ENCODE results near the gene ARPC1A.

Gene ARPC1A

GRCh38 chr7:99293167-99293566 is 32.5 kb upstream of the ARPC1A start:
- no peak overlapping the region for H3K4me3 ChIP-seq (ENCODE audit: low read depth, low read length)
- TF ChIP-seq CTCF (IDR thresholded peaks at IDR 0.05; ENCODE audit: low read depth, low read length), result no peak

GRCh38 chr7:99293650-99294049 is 32.0 kb upstream of the ARPC1A start:
- no peak overlapping the region for H3K4me3 ChIP-seq (ENCODE audit: low read depth, low read length)
- no peak for TF ChIP-seq CTCF (IDR thresholded peaks at IDR 0.05; ENCODE audit: low read depth, low read length)

GRCh38 chr7:99296471-99296870 is 29.2 kb upstream of the ARPC1A start:
- TF ChIP-seq CTCF (IDR thresholded peaks at IDR 0.05; ENCODE audit: low read depth, low read length), result no peak
- H3K4me3 ChIP-seq (ENCODE audit: low read depth, low read length), result no peak overlapping the region

- TF ChIP-seq CTCF (IDR thresholded peaks at IDR 0.05; ENCODE audit: low read depth, low read length), result no peak
- no peak overlapping the region for H3K4me3 ChIP-seq (ENCODE audit: low read depth, low read length)
Measured at GRCh38 chr7:99301496-99301895, 24.2 kb upstream of the ARPC1A start.

- no peak for TF ChIP-seq CTCF (IDR thresholded peaks at IDR 0.05; ENCODE audit: low read depth, low read length)
- no peak overlapping the region for H3K4me3 ChIP-seq (ENCODE audit: low read depth, low read length)
Measured at GRCh38 chr7:99305473-99306260, 20.0 kb upstream of the ARPC1A start.

- no peak overlapping the region for H3K4me3 ChIP-seq (ENCODE audit: low read depth, low read length)
- TF ChIP-seq CTCF (IDR thresholded peaks at IDR 0.05; ENCODE audit: low read depth, low read length), result no peak
Measured at GRCh38 chr7:99308461-99309074, 17.1 kb upstream of the ARPC1A start.

- no peak overlapping the region for H3K4me3 ChIP-seq (ENCODE audit: low read depth, low read length)
- TF ChIP-seq CTCF (IDR thresholded peaks at IDR 0.05; ENCODE audit: low read depth, low read length), result no peak
Measured at GRCh38 chr7:99309111-99309510, 16.6 kb upstream of the ARPC1A start.
